ENCODE measurements around the gene THAP12.

- TF ChIP-seq, protein P1, sequence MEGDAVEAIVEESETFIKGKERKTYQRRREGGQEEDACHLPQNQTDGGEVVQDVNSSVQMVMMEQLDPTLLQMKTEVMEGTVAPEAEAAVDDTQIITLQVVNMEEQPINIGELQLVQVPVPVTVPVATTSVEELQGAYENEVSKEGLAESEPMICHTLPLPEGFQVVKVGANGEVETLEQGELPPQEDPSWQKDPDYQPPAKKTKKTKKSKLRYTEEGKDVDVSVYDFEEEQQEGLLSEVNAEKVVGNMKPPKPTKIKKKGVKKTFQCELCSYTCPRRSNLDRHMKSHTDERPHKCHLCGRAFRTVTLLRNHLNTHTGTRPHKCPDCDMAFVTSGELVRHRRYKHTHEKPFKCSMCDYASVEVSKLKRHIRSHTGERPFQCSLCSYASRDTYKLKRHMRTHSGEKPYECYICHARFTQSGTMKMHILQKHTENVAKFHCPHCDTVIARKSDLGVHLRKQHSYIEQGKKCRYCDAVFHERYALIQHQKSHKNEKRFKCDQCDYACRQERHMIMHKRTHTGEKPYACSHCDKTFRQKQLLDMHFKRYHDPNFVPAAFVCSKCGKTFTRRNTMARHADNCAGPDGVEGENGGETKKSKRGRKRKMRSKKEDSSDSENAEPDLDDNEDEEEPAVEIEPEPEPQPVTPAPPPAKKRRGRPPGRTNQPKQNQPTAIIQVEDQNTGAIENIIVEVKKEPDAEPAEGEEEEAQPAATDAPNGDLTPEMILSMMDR (IDR thresholded peaks at IDR 0.05), result no peak
- no peak for TF ChIP-seq POLR2A (IDR thresholded peaks at IDR 0.05)
Observed at GRCh38 chr11:76329983-76330382, 50.9 kb downstream of the THAP12 start.

Measured in right lobe of liver (tissue), 4 donors.